Fibroblast of upper back skin (primary cell): ENCODE results near the gene BTBD8.
"Not testable (repeated sequence)": the region's sequence is repeated elsewhere in the genome, so short reads cannot be mapped to it uniquely, and the experiment has no call there.

Experiments used
- DNase-seq: peaks from one replicate; pipeline ENCODE4 v3.0.0-alpha.2; 2013

Gene BTBD8

GRCh38 chr1:92080128-92080985 is at the start of gene BTBD8:
Gene BTBD8, plus strand, starts transcription at chr1:92080345. Its CDS starts 227 bp downstream, at chr1:92080572.
- DNase-seq: peak; percentile 64

- DNase-seq: peak; percentile 37
Observed at GRCh38 chr1:92030656-92031107, 49.5 kb upstream of the BTBD8 start.

GRCh38 chr1:92031281-92032110 is 48.6 kb upstream of the BTBD8 start:
- DNase-seq: peak; percentile 36

- peak; percentile 72 for DNase-seq
Observed at GRCh38 chr1:92037400-92037799, 42.7 kb upstream of the BTBD8 start.

GRCh38 chr1:92038695-92039346 is 41.3 kb upstream of the BTBD8 start:
- DNase-seq: no peak

- no peak for DNase-seq
Observed at GRCh38 chr1:92040971-92041370, 39.2 kb upstream of the BTBD8 start.

GRCh38 chr1:92043621-92044020 is 36.5 kb upstream of the BTBD8 start:
- no peak for DNase-seq

GRCh38 chr1:92045766-92046495 is 34.2 kb upstream of the BTBD8 start:
- no peak for DNase-seq

- no peak for DNase-seq
Observed at GRCh38 chr1:92051948-92052347, 28.2 kb upstream of the BTBD8 start.

GRCh38 chr1:92065042-92065441 is 15.1 kb upstream of the BTBD8 start:
- no peak for DNase-seq

GRCh38 chr1:92066321-92066720 is 13.8 kb upstream of the BTBD8 start:
- no peak for DNase-seq

GRCh38 chr1:92070892-92071291 is 9.3 kb upstream of the BTBD8 start:
- DNase-seq: no peak

GRCh38 chr1:92074446-92074845 is 5.7 kb upstream of the BTBD8 start:
- not testable (repeated sequence) for DNase-seq

- DNase-seq: no peak
Observed at GRCh38 chr1:92075311-92075710, 4.8 kb upstream of the BTBD8 start, which contains the start of gene SETSIP. Gene SETSIP, minus strand, starts transcription at chr1:92075411. Its CDS starts 0 bp downstream, at chr1:92075411.

- no peak for DNase-seq
Observed at GRCh38 chr1:92076363-92076762, 3.8 kb upstream of the BTBD8 start.

GRCh38 chr1:92078077-92078476 is 2.1 kb upstream of the BTBD8 start:
- not testable (repeated sequence) for DNase-seq

- no peak for DNase-seq
Observed at GRCh38 chr1:92079441-92079840, 704 bp upstream of the BTBD8 start.

GRCh38 chr1:92081031-92081430 is 886 bp downstream of the BTBD8 start:
- no peak for DNase-seq

- no peak for DNase-seq
Observed at GRCh38 chr1:92084651-92085050, 4.5 kb downstream of the BTBD8 start.

- no peak for DNase-seq
Observed at GRCh38 chr1:92085727-92086126, 5.6 kb downstream of the BTBD8 start.

- DNase-seq: peak; percentile 50
Observed at GRCh38 chr1:92087542-92087941, 7.4 kb downstream of the BTBD8 start.

- DNase-seq: no peak
Observed at GRCh38 chr1:92091625-92092024, 11.5 kb downstream of the BTBD8 start.
